OCI-LY3 (cell line): Measurements from ENCODE around the gene BST1.

Experiments used
- EZH2phosphoT487 ChIP-seq: fragments of 200-600 bp; shearing (Covaris generic); IDR thresholded peaks from 2 replicates; pipeline ENCODE4 v1.6.1; 2018; ENCODE audit warnings: antibody characterized with exemption, mixed run types, low read depth
- TF ChIP-seq, protein P1 (sequence below): fragments of 200-600, 300-600 bp; sonication (generic); IDR thresholded peaks from 2 replicates; pipeline ENCODE4 v1.5.1; 2014; ENCODE audit warnings: antibody characterized with exemption, low read length, low read depth

GRCh38 chr4:15753081-15753480 is 50.2 kb downstream of the BST1 start:
- TF ChIP-seq, protein P1, sequence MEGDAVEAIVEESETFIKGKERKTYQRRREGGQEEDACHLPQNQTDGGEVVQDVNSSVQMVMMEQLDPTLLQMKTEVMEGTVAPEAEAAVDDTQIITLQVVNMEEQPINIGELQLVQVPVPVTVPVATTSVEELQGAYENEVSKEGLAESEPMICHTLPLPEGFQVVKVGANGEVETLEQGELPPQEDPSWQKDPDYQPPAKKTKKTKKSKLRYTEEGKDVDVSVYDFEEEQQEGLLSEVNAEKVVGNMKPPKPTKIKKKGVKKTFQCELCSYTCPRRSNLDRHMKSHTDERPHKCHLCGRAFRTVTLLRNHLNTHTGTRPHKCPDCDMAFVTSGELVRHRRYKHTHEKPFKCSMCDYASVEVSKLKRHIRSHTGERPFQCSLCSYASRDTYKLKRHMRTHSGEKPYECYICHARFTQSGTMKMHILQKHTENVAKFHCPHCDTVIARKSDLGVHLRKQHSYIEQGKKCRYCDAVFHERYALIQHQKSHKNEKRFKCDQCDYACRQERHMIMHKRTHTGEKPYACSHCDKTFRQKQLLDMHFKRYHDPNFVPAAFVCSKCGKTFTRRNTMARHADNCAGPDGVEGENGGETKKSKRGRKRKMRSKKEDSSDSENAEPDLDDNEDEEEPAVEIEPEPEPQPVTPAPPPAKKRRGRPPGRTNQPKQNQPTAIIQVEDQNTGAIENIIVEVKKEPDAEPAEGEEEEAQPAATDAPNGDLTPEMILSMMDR = no peak
- TF ChIP-seq EZH2phosphoT487 = no peak
